Measurements from ENCODE around the gene BIRC2. TPM values are rescaled to one million over a fixed set of nuclear protein-coding genes. Genes with fewer than 3 reads are reported as not detected.

Gene BIRC2
- total RNA-seq, 1 donor from 2014 or later: 34.9 TPM

DNA sequence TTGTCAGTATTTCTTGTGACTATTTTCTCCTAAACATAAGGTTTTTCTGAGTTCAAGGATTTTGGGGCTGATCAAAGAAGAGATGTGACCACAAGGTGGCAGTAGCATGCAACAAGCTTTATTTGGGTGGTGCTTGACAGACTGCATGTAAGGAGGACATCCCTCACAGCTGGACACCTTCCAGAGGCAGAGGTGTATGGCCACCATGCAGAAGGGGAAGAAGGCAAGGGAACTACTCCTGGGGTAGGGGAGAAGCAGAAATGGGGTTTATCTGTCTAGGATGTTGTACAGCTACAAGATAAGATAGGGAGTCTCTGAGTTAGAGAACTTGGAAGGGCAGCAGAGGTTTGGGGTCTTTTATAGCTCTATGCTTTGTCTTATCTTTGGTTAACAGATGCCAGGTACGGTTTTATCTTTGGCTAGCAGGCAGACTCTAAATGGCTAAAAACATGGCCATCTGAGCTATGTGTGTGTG lies 5.1 kb upstream of the BIRC2 start:
- Mint-ChIP-seq H3K27me3 (no peaks in the 10 kb centered on the region), H3K36me3 (ENCODE audit: low read depth) (peaks cover 31% of the 10 kb centered on the region), H3K4me1 (peaks cover 29% of the 10 kb centered on the region), H3K4me3 (no peak overlapping the region), H3K9me3 (no peaks in the 10 kb centered on the region), H3K27ac (peak overlapping the region; percentile 42)
- peak; percentile 50 for TF ChIP-seq CTCF (IDR thresholded peaks at IDR 0.05)
- ATAC-seq (ENCODE audit: low read depth): peak; percentile 37
- intact Hi-C loops (cut with micrococcal nuclease): loop anchor here (1.0 to 5.0 kb wide), 5 partner anchors 54 to 600 kb away; no protein-coding TSS in a partner anchor
- CTCF ChIA-PET: interaction anchor here (0.5 to 5.2 kb wide), 44 partner anchors 8 to 767 kb away, joined by 3 to 120 read pairs (median 4); partner anchors contain the start of gene DYNC2H1
- POLR2A ChIA-PET: interaction anchor here (0.7 to 1.8 kb wide), 7 partner anchors 9 to 272 kb away, joined by 3 to 8 read pairs (median 4); no protein-coding TSS in a partner anchor
- no peak for DNase-seq

DNA sequence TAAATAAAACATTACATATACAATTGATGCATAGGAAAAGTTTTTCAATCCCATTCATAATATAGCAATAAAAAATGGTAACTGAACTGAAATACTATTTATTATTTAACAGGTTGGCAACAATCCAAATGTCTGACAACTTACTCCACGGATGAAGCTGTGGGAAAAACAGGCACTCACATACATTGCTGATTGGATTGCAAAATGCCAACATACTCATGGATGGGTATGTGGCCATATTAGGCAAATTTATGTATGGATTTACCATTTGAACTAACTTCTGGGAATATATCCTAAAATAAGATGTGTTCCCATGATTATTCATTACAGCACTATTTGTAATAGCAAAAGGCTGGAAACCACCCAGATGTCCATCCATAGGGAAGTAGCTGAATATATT lies 3.2 kb upstream of the BIRC2 start:
- intact Hi-C loops (cut with micrococcal nuclease): loop anchor here (5.0 kb wide), 1 partner anchor 598 kb away; no protein-coding TSS in a partner anchor
- no peak for TF ChIP-seq CTCF (IDR thresholded peaks at IDR 0.05)
- H3K27me3 Mint-ChIP-seq: no peaks in the 10 kb centered on the region
- ChIA-PET CTCF (interaction anchor here (1.1 to 5.2 kb wide), 8 partner anchors 24 to 323 kb away, joined by 3 to 120 read pairs (median 11); no protein-coding TSS in a partner anchor), POLR2A (interaction anchor here (0.7 kb wide), 1 partner anchor 56 kb away, joined by 3 read pairs; no protein-coding TSS in a partner anchor)
- H3K27ac Mint-ChIP-seq: no peak overlapping the region
- DNase-seq (no peak), ATAC-seq (ENCODE audit: low read depth) (no peak)
- H3K4me1 Mint-ChIP-seq: peaks cover 37% of the 10 kb centered on the region
- H3K9me3 Mint-ChIP-seq: no peaks in the 10 kb centered on the region
- H3K4me3 Mint-ChIP-seq: no peak overlapping the region
- peaks cover 22% of the 10 kb centered on the region for H3K36me3 Mint-ChIP-seq (ENCODE audit: low read depth)

- DNase-seq (no peak), ATAC-seq (ENCODE audit: low read depth) (no peak)
- ChIA-PET CTCF (interaction anchor here (1.1 to 5.2 kb wide), 4 partner anchors 14 to 267 kb away, joined by 3 to 120 read pairs (median 6); partner anchors contain the start of gene BIRC3), POLR2A (interaction anchor here (1.2 to 3.5 kb wide), 4 partner anchors 15 to 52 kb away, joined by 4 to 23 read pairs (median 6); no protein-coding TSS in a partner anchor)
- Mint-ChIP-seq H3K36me3 (ENCODE audit: low read depth) (peaks cover 30% of the 10 kb centered on the region), H3K27me3 (no peaks in the 10 kb centered on the region), H3K4me1 (peaks cover 42% of the 10 kb centered on the region), H3K9me3 (no peaks in the 10 kb centered on the region), H3K4me3 (peak overlapping the region; percentile 93), H3K27ac (peak overlapping the region; percentile 95)
- no peak for TF ChIP-seq CTCF (IDR thresholded peaks at IDR 0.05)
- intact Hi-C loops (cut with micrococcal nuclease): loop anchor here (2.0 kb wide), 1 partner anchor 431 kb away; the partner anchor contains the start of gene CEP126
Observed at GRCh38 chr11:102345904-102346303, 1.1 kb upstream of the BIRC2 start.

GRCh38 chr11:102346456-102346747 lies 612 bp upstream of the BIRC2 start:
- Mint-ChIP-seq H3K4me3 (peak overlapping the region; percentile 93), H3K36me3 (ENCODE audit: low read depth) (peaks cover 34% of the 10 kb centered on the region), H3K9me3 (no peaks in the 10 kb centered on the region), H3K27me3 (no peaks in the 10 kb centered on the region), H3K4me1 (peaks cover 41% of the 10 kb centered on the region), H3K27ac (peak overlapping the region; percentile 95)
- CTCF ChIA-PET: interaction anchor here (1.2 to 2.2 kb wide), 2 partner anchors 58 to 105 kb away, joined by 4 to 7 read pairs; no protein-coding TSS in a partner anchor
- DNase-seq (no peak), ATAC-seq (ENCODE audit: low read depth) (no peak)
- POLR2A ChIA-PET: interaction anchor here (1.1 to 3.5 kb wide), 5 partner anchors 14 to 58 kb away, joined by 4 to 23 read pairs (median 7); no protein-coding TSS in a partner anchor
- no peak for TF ChIP-seq CTCF (IDR thresholded peaks at IDR 0.05)
- intact Hi-C loops (cut with micrococcal nuclease): loop anchor here (2.0 kb wide), 1 partner anchor 432 kb away; the partner anchor contains the start of gene CEP126
